GM23248 (cell line): Measurements from ENCODE around the gene CREB3L1. TPM values are rescaled to one million over a fixed set of nuclear protein-coding genes. Genes with fewer than 3 reads are reported as not detected.

Experiments used
- DNase-seq: peaks from one replicate; pipeline ENCODE4 v3.0.0-alpha.2; 2015
- H2AFZ ChIP-seq: fragments of 200-600 bp; sonication (generic); 2 replicates; pipeline ENCODE4 v1.6.1; 2016; ENCODE audit warnings: antibody characterized with exemption
- H3F3A ChIP-seq: fragments of 200-600 bp; sonication (generic); 2 replicates; pipeline ENCODE4 v1.6.1; 2016; ENCODE audit warnings: mild to moderate bottlenecking, antibody characterized with exemption, mixed run types; ENCODE audit not compliant: insufficient read depth
- H3K27ac ChIP-seq: fragments of 200-600 bp; sonication (generic); 2 replicates; pipeline ENCODE4 v1.5.1; 2016; ENCODE audit warnings: mild to moderate bottlenecking
- H3K27me3 ChIP-seq: fragments of 200-600 bp; sonication (generic); replicated peaks from 2 replicates; pipeline ENCODE4 v1.6.1; 2016; ENCODE audit warnings: mild to moderate bottlenecking; ENCODE audit not compliant: insufficient read depth
- H3K36me3 ChIP-seq: fragments of 200-600 bp; sonication (generic); 2 replicates; pipeline ENCODE4 v1.6.1; 2016; ENCODE audit warnings: low read depth, mild to moderate bottlenecking
- H3K4me1 ChIP-seq: fragments of 200-600 bp; sonication (generic); 2 replicates; pipeline ENCODE4 v1.6.1; 2016; ENCODE audit warnings: mild to moderate bottlenecking; ENCODE audit not compliant: insufficient read depth
- H3K4me2 ChIP-seq: fragments of 200-600 bp; sonication (generic); one replicate; pipeline ENCODE4 v1.6.1; 2016; ENCODE audit warnings: mild to moderate bottlenecking; ENCODE audit not compliant: unreplicated experiment
- H3K4me3 ChIP-seq: fragments of 200-600 bp; sonication (generic); 2 replicates; pipeline ENCODE4 v1.5.1; 2016; ENCODE audit warnings: mild to moderate bottlenecking
- H3K79me2 ChIP-seq: fragments of 200-600 bp; sonication (generic); 2 replicates; pipeline ENCODE4 v1.6.1; 2016; ENCODE audit warnings: mild to moderate bottlenecking; ENCODE audit not compliant: insufficient read depth
- H3K9ac ChIP-seq: fragments of 200-600 bp; sonication (generic); 2 replicates; pipeline ENCODE4 v1.6.1; 2016; ENCODE audit warnings: mild to moderate bottlenecking
- H3K9me2 ChIP-seq: fragments of 200-600 bp; sonication (generic); 2 replicates; pipeline ENCODE4 v1.6.1; 2016; ENCODE audit warnings: mixed run types, mild to moderate bottlenecking, moderate library complexity; ENCODE audit not compliant: insufficient read depth
- H3K9me3 ChIP-seq: fragments of 200-600 bp; sonication (generic); one replicate; pipeline ENCODE4 v1.6.1; 2017; ENCODE audit warnings: low read depth
- H4K20me1 ChIP-seq: fragments of 200-600 bp; sonication (generic); 2 replicates; pipeline ENCODE4 v1.6.0; 2016; ENCODE audit not compliant: insufficient read depth
- EZH2 ChIP-seq: fragments of 200-600 bp; sonication (generic); IDR thresholded peaks from 2 replicates; pipeline ENCODE4 v1.6.1; 2018; ENCODE audit warnings: antibody characterized with exemption, mild to moderate bottlenecking; ENCODE audit not compliant: insufficient read depth, poor library complexity, severe bottlenecking
- EZH2phosphoT487 ChIP-seq: fragments of 200-600 bp; sonication (generic); IDR thresholded peaks from 2 replicates; pipeline ENCODE4 v1.6.1; 2018; ENCODE audit warnings: antibody characterized with exemption, moderate library complexity, mild to moderate bottlenecking, low read depth; ENCODE audit not compliant: insufficient read depth
- WGBS, 2 experiments: methylation state at CpG; one replicate each; pipeline ENCODE4 v1.1.6; 2015 to 2017; ENCODE audit warnings: low lambda C conversion rate in 2 of 2, low coverage in 1 of 2; ENCODE audit errors: missing lambda C conversion rate in 2 of 2; 5-methylcytosine and 5-hydroxymethylcytosine counted together
- in situ Hi-C: fragments of 300-500 bp; cut with MboI; formaldehyde crosslinking; loops from 2 replicates; pipeline ENCODE4 v1.15.0; 2020
- polyA plus RNA-seq: library from polyadenylated mRNA; unstranded; fragments of >200 nt; fragmentation: Nextera tagmentation; extraction: Ambion mirVana; gene quantifications from 2 replicates; pipeline ENCODE4 v1.2.1, GENCODE V29; 2016
- total RNA-seq: library from RNA; depleted of rRNA; stranded (reverse); fragments of >200 nt; shearing (Covaris generic); gene quantifications from 2 replicates; pipeline ENCODE4 v1.2.3, GENCODE V29; 2014

Gene CREB3L1
- total and polyA plus RNA-seq, 2 experiments from 2014 or later = 37.7 to 146 TPM

GRCh38 chr11:46280706-46281105, 3.2 kb downstream of the CREB3L1 start:
- Histone ChIP-seq H3K9me2 (no peaks in the 10 kb centered on the region), H3K27ac (peak overlapping the region; percentile 77), H3K79me2 (peaks cover 83% of the 10 kb centered on the region), H3K36me3 (no peaks in the 10 kb centered on the region), H2AFZ (no peak overlapping the region), H4K20me1 (no peaks in the 10 kb centered on the region), H3K9ac (peak overlapping the region; percentile 91), H3F3A (peaks cover 55% of the 10 kb centered on the region), H3K9me3 (no peaks in the 10 kb centered on the region), H3K4me2 (peak overlapping the region; percentile 97), H3K27me3 (no peaks in the 10 kb centered on the region), H3K4me3 (peak overlapping the region; percentile 92), H3K4me1 (peaks cover 38% of the 10 kb centered on the region)
- no peak for DNase-seq
- TF ChIP-seq EZH2 (no peak), EZH2phosphoT487 (no peak)
- in situ Hi-C loops = no loop called here
- WGBS, 2 experiments = 29 to 34% methylated on average over 5 of the region's 5 CpGs

GRCh38 chr11:46281371-46281831, 3.9 kb downstream of the CREB3L1 start:
- Histone ChIP-seq H3K36me3 (no peaks in the 10 kb centered on the region), H2AFZ (no peak overlapping the region), H3K4me1 (peaks cover 44% of the 10 kb centered on the region), H3F3A (peaks cover 62% of the 10 kb centered on the region), H3K4me2 (peak overlapping the region; percentile 97), H3K9me2 (no peaks in the 10 kb centered on the region), H3K4me3 (peak overlapping the region; percentile 92), H3K27ac (peak overlapping the region; percentile 77), H3K9ac (peak overlapping the region; percentile 91), H3K9me3 (no peaks in the 10 kb centered on the region), H4K20me1 (no peaks in the 10 kb centered on the region), H3K27me3 (no peaks in the 10 kb centered on the region), H3K79me2 (peaks cover 90% of the 10 kb centered on the region)
- DNase-seq = peak; percentile 49
- no peak for TF ChIP-seq EZH2phosphoT487
- no peak for TF ChIP-seq EZH2
- in situ Hi-C loops = no loop called here
- WGBS, 2 experiments = 6 to 8% methylated on average over 7 of the region's 7 CpGs

GRCh38 chr11:46285173-46285572, 7.7 kb downstream of the CREB3L1 start:
- Histone ChIP-seq H3K4me1 (peaks cover 61% of the 10 kb centered on the region), H4K20me1 (no peaks in the 10 kb centered on the region), H3K9ac (peak overlapping the region; percentile 68), H3K4me3 (peak overlapping the region; percentile 62), H3K4me2 (peak overlapping the region; percentile 92), H3K9me3 (no peaks in the 10 kb centered on the region), H3K27ac (peak overlapping the region; percentile 77), H3F3A (peaks cover 82% of the 10 kb centered on the region), H3K36me3 (0 out of 2 replicates have a peak, but pooled peaks cover 3% of the 10 kb centered on the region), H3K9me2 (no peaks in the 10 kb centered on the region), H3K27me3 (no peaks in the 10 kb centered on the region), H2AFZ (0 out of 2 replicates have a peak overlapping the region, but pooled peaks have one; percentile 9), H3K79me2 (peaks cover 100% of the 10 kb centered on the region)
- in situ Hi-C loops = no loop called here
- 7% methylated on average over 3 of the region's 3 CpGs for WGBS, 2 experiments
- peak; percentile 64 for DNase-seq
- TF ChIP-seq EZH2phosphoT487 (no peak), EZH2 (no peak)

GRCh38 chr11:46285594-46286033, 8.2 kb downstream of the CREB3L1 start:
- H3K4me2 ChIP-seq = peak overlapping the region; percentile 92
- peak; percentile 86 for DNase-seq

More at GRCh38 chr11:46285594-46286033, 8.2 kb downstream of the CREB3L1 start:
- Histone ChIP-seq H2AFZ (0 out of 2 replicates have a peak overlapping the region, but pooled peaks have one; percentile 9), H3K9me3 (no peaks in the 10 kb centered on the region), H3K4me1 (peaks cover 60% of the 10 kb centered on the region), H3K9me2 (no peaks in the 10 kb centered on the region), H4K20me1 (no peaks in the 10 kb centered on the region), H3K36me3 (0 out of 2 replicates have a peak, but pooled peaks cover 3% of the 10 kb centered on the region), H3K27me3 (no peaks in the 10 kb centered on the region), H3F3A (peaks cover 82% of the 10 kb centered on the region), H3K4me3 (peak overlapping the region; percentile 62), H3K79me2 (peaks cover 100% of the 10 kb centered on the region), H3K9ac (peak overlapping the region; percentile 68), H3K27ac (peak overlapping the region; percentile 77)
- in situ Hi-C loops = no loop called here
- no peak for TF ChIP-seq EZH2phosphoT487
- TF ChIP-seq EZH2 = no peak
- WGBS, 2 experiments = 8 to 12% methylated on average over 11 of the region's 11 CpGs
